ENCODE measurements around the gene ZNF644.

The ZNF644 gene

DNA sequence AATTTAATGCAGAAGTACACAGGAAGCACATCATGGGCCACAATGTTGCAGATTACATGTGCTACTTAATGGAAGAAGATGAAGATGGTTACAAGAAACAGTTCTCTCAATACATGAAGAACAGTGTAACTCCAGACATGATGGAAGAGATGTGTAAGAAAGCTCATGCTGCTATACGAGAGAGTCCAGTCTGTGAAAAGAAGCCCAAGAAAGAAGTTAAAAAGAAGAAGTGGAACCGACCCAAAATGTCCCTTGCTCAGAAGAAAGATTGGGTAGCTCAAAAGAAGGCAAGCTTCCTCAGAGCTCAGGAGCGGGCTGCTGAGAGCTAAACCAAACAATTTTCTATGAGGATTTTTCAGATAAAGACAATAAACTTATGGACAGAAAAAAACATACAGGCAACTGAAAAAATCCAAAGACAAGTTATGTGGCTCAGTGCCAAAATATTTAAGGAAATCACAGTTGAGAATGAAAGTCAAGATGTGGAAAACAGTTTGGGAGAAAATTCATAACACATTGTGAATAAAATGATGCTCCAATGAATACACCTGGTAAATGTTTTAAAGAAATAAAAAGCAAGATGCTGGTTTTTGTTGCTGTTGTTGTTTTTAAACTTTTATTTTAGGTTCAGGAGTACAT lies 2.8 kb upstream of the ZNF644 start:
- TF ChIP-seq, protein P1, sequence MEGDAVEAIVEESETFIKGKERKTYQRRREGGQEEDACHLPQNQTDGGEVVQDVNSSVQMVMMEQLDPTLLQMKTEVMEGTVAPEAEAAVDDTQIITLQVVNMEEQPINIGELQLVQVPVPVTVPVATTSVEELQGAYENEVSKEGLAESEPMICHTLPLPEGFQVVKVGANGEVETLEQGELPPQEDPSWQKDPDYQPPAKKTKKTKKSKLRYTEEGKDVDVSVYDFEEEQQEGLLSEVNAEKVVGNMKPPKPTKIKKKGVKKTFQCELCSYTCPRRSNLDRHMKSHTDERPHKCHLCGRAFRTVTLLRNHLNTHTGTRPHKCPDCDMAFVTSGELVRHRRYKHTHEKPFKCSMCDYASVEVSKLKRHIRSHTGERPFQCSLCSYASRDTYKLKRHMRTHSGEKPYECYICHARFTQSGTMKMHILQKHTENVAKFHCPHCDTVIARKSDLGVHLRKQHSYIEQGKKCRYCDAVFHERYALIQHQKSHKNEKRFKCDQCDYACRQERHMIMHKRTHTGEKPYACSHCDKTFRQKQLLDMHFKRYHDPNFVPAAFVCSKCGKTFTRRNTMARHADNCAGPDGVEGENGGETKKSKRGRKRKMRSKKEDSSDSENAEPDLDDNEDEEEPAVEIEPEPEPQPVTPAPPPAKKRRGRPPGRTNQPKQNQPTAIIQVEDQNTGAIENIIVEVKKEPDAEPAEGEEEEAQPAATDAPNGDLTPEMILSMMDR (IDR thresholded peaks at IDR 0.05): no peak
- peaks cover 8% of the 10 kb centered on the region for H3K27me3 Mint-ChIP-seq (ENCODE audit: low read depth, poor library complexity)
- no peak for DNase-seq
- peaks cover 18% of the 10 kb centered on the region for H3K4me1 Mint-ChIP-seq
- H3K36me3 Mint-ChIP-seq (ENCODE audit: low read depth): peaks cover 13% of the 10 kb centered on the region
- no peak overlapping the region for H3K27ac Mint-ChIP-seq
- no peaks in the 10 kb centered on the region for H3K9me3 Mint-ChIP-seq
- no peak overlapping the region for H3K4me3 Mint-ChIP-seq

DNA sequence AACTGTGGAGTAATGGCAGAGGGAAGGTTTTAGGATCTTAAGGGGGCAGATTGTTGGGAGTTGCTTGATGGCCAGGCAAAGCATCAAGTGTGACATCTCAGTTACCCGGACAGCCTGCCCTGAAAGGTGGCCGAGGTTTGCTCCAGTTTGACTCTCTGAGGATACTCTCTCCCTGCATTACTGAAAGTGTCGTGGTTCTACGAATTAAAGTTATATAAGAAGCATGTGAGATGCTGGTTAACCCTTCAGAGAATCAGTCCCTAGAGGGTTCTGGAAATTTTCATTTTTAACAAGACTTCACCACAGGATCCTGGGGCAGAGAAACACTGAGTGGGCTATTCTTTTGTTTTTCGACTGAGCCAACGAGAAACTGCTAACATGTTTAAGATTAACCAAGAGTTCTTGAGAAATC lies 689 bp upstream of the ZNF644 start:
- peaks cover 17% of the 10 kb centered on the region for H3K9me3 Mint-ChIP-seq
- H3K4me3 Mint-ChIP-seq: peak overlapping the region; percentile 99
- TF ChIP-seq, protein P1 (IDR thresholded peaks at IDR 0.05): no peak
- peaks cover 8% of the 10 kb centered on the region for H3K27me3 Mint-ChIP-seq (ENCODE audit: low read depth, poor library complexity)
- peak overlapping the region; percentile 100 for H3K27ac Mint-ChIP-seq
- DNase-seq: no peak
- peaks cover 25% of the 10 kb centered on the region for H3K4me1 Mint-ChIP-seq
- peaks cover 34% of the 10 kb centered on the region for H3K36me3 Mint-ChIP-seq (ENCODE audit: low read depth)

DNA sequence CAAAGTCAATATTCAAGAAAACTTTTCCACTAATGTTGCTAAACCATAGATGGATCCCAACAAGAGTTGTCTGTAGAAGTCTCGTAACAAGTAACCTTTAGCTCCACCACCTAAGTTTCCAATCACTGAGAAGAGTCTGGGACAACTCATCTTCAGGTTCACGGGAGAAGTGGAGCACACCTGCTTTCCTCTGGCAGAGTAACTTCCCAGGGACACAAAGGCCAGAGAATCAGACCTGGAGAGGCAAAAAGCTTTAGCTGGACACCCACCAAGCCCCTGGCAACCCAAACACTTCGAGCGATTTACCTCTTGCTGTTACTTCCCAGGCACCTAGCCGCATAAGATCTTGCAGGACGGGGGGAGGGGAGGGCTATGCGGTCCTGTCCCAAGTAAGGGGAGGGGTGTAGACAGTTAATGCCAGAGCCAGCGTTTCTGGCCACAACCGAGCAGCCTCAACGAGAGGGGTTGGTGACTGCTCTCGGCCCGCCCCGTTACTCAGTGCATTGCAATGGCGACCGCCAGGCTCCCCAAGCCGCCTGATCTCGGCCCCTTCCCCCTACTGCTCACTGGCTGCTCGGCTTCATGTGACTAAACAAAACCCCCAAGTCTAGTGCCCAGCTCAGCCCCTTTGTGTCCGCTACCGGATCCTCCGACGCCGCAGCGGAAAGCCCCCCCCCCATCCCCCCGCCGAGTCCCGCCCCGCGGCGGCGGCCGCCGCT lies 709 bp downstream of the ZNF644 start:
- H3K4me1 Mint-ChIP-seq: peaks cover 25% of the 10 kb centered on the region
- peak overlapping the region; percentile 99 for H3K4me3 Mint-ChIP-seq
- H3K36me3 Mint-ChIP-seq (ENCODE audit: low read depth): peaks cover 42% of the 10 kb centered on the region
- H3K9me3 Mint-ChIP-seq: peaks cover 17% of the 10 kb centered on the region
- peak overlapping the region; percentile 100 for H3K27ac Mint-ChIP-seq
- TF ChIP-seq, protein P1 (IDR thresholded peaks at IDR 0.05): no peak
- peaks cover 8% of the 10 kb centered on the region for H3K27me3 Mint-ChIP-seq (ENCODE audit: low read depth, poor library complexity)
- DNase-seq: peak; percentile 80

DNA sequence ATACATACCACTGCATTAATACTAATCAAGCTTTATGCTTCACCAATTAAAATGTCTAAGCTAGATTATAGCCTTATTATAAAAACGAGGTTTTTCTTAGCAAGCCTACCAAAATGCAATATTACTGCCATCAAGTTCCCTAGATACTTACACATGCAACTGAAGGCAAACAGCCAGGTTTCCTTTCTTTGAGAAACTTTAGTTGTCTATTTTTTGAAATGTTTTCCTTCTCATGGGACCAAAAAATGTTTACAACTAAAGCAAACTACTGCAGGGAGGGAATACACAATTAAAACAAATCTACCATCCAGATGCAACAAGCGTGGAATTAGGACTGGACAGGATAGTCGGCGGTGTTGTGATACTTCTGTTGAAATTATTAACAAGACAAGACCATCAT lies 1.3 kb downstream of the ZNF644 start:
- peak overlapping the region; percentile 99 for H3K4me3 Mint-ChIP-seq
- TF ChIP-seq, protein P1 (IDR thresholded peaks at IDR 0.05): no peak
- DNase-seq: no peak
- H3K27me3 Mint-ChIP-seq (ENCODE audit: low read depth, poor library complexity): peaks cover 8% of the 10 kb centered on the region
- H3K27ac Mint-ChIP-seq: peak overlapping the region; percentile 100
- peaks cover 25% of the 10 kb centered on the region for H3K4me1 Mint-ChIP-seq
- H3K9me3 Mint-ChIP-seq: peaks cover 17% of the 10 kb centered on the region
- H3K36me3 Mint-ChIP-seq (ENCODE audit: low read depth): peaks cover 47% of the 10 kb centered on the region

DNA sequence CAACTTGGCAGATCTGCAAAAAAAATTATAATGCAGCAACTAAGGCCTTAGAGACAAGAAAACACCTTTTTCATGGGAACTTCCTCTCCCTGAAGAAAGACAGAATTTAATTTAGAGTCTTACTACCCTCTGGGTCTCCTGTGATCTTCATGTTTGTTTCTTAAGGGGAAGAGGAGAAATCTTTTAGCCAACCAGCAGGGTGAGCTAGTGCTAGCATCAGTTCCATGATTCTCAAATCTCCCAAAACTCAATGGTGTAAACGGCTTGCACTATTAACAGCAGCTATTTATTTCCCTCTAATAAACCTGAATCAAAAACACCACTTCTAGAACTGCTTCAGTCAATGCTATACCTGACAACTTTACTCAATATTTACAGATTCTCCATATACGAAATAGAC lies 3.8 kb downstream of the ZNF644 start:
- DNase-seq: no peak
- Mint-ChIP-seq H3K36me3 (ENCODE audit: low read depth) (peaks cover 64% of the 10 kb centered on the region), H3K4me1 (peaks cover 25% of the 10 kb centered on the region), H3K4me3 (peak overlapping the region; percentile 48), H3K9me3 (peaks cover 17% of the 10 kb centered on the region), H3K27ac (no peak overlapping the region), H3K27me3 (ENCODE audit: low read depth, poor library complexity) (peaks cover 3% of the 10 kb centered on the region)
- TF ChIP-seq, protein P1 (IDR thresholded peaks at IDR 0.05): no peak
